H9 (cell line): Measurements from ENCODE around the gene PAGR1. TPM values are rescaled to one million over a fixed set of nuclear protein-coding genes. Genes with fewer than 3 reads are reported as not detected.
A peak's percentile ranks its signal among the peaks of the same experiment; 100 is the strongest.

Experiments
- DNase-seq: peaks from one replicate; pipeline ENCODE4 v3.0.0-alpha.2; 2017
- H2AFZ ChIP-seq: one replicate; pipeline ENCODE4 v1.6.1; 2013; ENCODE audit warnings: mild to moderate bottlenecking, low read length, control low read depth, moderate library complexity
- H2AK5ac ChIP-seq: 2 replicates; pipeline ENCODE4 v1.6.1; 2013; ENCODE audit warnings: low read length, control low read depth, mixed read lengths; ENCODE audit not compliant: insufficient read length
- H2BK120ac ChIP-seq: one replicate; pipeline ENCODE4 v1.6.1; 2013; ENCODE audit warnings: low read depth, mild to moderate bottlenecking, low read length, control low read depth, inconsistent platforms; ENCODE audit not compliant: poor library complexity, severe bottlenecking
- H2BK12ac ChIP-seq: 2 replicates; pipeline ENCODE4 v1.6.1; 2013; ENCODE audit warnings: low read length, control low read depth, mixed read lengths, low read depth; ENCODE audit not compliant: insufficient read length
- H2BK15ac ChIP-seq: 2 replicates; pipeline ENCODE4 v1.6.1; 2013; ENCODE audit warnings: low read depth, low read length, control low read depth
- H2BK20ac ChIP-seq: one replicate; pipeline ENCODE4 v1.6.1; 2013; ENCODE audit warnings: low read depth, mild to moderate bottlenecking, low read length, control low read depth, inconsistent platforms; ENCODE audit not compliant: poor library complexity, severe bottlenecking
- H2BK5ac ChIP-seq: 2 replicates; pipeline ENCODE4 v1.6.1; 2013; ENCODE audit warnings: low read length, control low read depth, mixed read lengths; ENCODE audit not compliant: insufficient read length
- H3K14ac ChIP-seq: 2 replicates; pipeline ENCODE4 v1.6.1; 2013; ENCODE audit warnings: low read length, control low read depth; ENCODE audit not compliant: insufficient read depth
- H3K18ac ChIP-seq: 2 replicates; pipeline ENCODE4 v1.6.1; 2013; ENCODE audit warnings: low read depth, mild to moderate bottlenecking, mixed read lengths, low read length, control low read depth; ENCODE audit not compliant: insufficient read length
- H3K23ac ChIP-seq: 2 replicates; pipeline ENCODE4 v1.6.1; 2013; ENCODE audit warnings: low read length, control low read depth, mixed read lengths, low read depth; ENCODE audit not compliant: insufficient read length
- H3K23me2 ChIP-seq: 2 replicates; pipeline ENCODE4 v1.6.1; 2013; ENCODE audit warnings: low read depth, mild to moderate bottlenecking, mixed read lengths, low read length, control low read depth; ENCODE audit not compliant: insufficient read length, poor library complexity, severe bottlenecking
- H3K27ac ChIP-seq: 2 replicates; pipeline ENCODE4 v1.5.1; 2013; ENCODE audit warnings: low read length, control low read depth, mixed read lengths, low read depth; ENCODE audit not compliant: insufficient read length
- H3K27me3 ChIP-seq: 2 replicates; pipeline ENCODE4 v1.6.1; 2013; ENCODE audit warnings: low read length, control low read depth, inconsistent platforms; ENCODE audit not compliant: insufficient read depth
- H3K4ac ChIP-seq: 2 replicates; pipeline ENCODE4 v1.6.1; 2013; ENCODE audit warnings: low read depth, mild to moderate bottlenecking, control low read depth, inconsistent platforms, low read length, moderate library complexity
- H3K4me1 ChIP-seq: 2 replicates; pipeline ENCODE4 v1.6.1; 2013; ENCODE audit warnings: low read length, control low read depth, inconsistent platforms; ENCODE audit not compliant: insufficient read depth
- H3K4me2 ChIP-seq: 2 replicates; pipeline ENCODE4 v1.6.1; 2013; ENCODE audit warnings: low read length, control low read depth, mixed read lengths; ENCODE audit not compliant: insufficient read length, insufficient read depth
- H3K56ac ChIP-seq: 2 replicates; pipeline ENCODE4 v1.6.1; 2013; ENCODE audit warnings: low read depth, mild to moderate bottlenecking, mixed read lengths, low read length, control low read depth; ENCODE audit not compliant: insufficient read length
- H3K79me1 ChIP-seq: 2 replicates; pipeline ENCODE4 v1.6.1; 2013; ENCODE audit warnings: low read depth, mild to moderate bottlenecking, moderate library complexity, low read length, control low read depth, inconsistent platforms; ENCODE audit not compliant: insufficient read depth, poor library complexity, severe bottlenecking
- H3K79me2 ChIP-seq: 2 replicates; pipeline ENCODE4 v1.6.1; 2013; ENCODE audit warnings: low read length, control low read depth, inconsistent platforms; ENCODE audit not compliant: insufficient read depth
- H3K9ac ChIP-seq: 2 replicates; pipeline ENCODE4 v1.6.1; 2013; ENCODE audit warnings: low read length, control low read depth, mixed read lengths; ENCODE audit not compliant: insufficient read length; ENCODE audit errors: extremely low read depth
- H3K9me3 ChIP-seq: one replicate; pipeline ENCODE4 v1.6.1; 2013; ENCODE audit warnings: low read depth, low read length, inconsistent platforms; ENCODE audit not compliant: control insufficient read depth
- H3T11ph ChIP-seq: one replicate; pipeline ENCODE4 v1.6.1; 2013; ENCODE audit warnings: mild to moderate bottlenecking, low read length, control low read depth, inconsistent platforms
- H4K20me1 ChIP-seq: one replicate; pipeline ENCODE4 v1.6.1; 2013; ENCODE audit not compliant: control insufficient read depth, insufficient read length, insufficient read depth
- H4K5ac ChIP-seq: 2 replicates; pipeline ENCODE4 v1.6.1; 2013; ENCODE audit warnings: low read depth, mild to moderate bottlenecking, mixed read lengths, low read length, control low read depth; ENCODE audit not compliant: insufficient read length
- H4K8ac ChIP-seq: replicated peaks from 2 replicates; pipeline ENCODE4 v1.6.1; 2013; ENCODE audit warnings: low read length, control low read depth, mixed read lengths, low read depth; ENCODE audit not compliant: insufficient read length
- H4K91ac ChIP-seq: 2 replicates; pipeline ENCODE4 v1.6.1; 2013; ENCODE audit warnings: low read depth, mild to moderate bottlenecking, moderate library complexity, mixed read lengths, low read length, control low read depth; ENCODE audit not compliant: insufficient read length
- H3K27ac Mint-ChIP-seq, 3 experiments: 2 replicates in 2 of 3; 3 replicates in 1 of 3; pipeline ENCODE4 v1.8.0; 2020 to 2021; ENCODE audit warnings: mixed read lengths in 3 of 3, mild to moderate bottlenecking in 1 of 3, moderate library complexity in 1 of 3
- H3K27me3 Mint-ChIP-seq: 2 replicates; pipeline ENCODE4 v1.8.0; 2021; ENCODE audit warnings: low read depth, mild to moderate bottlenecking, moderate library complexity, mixed read lengths
- H3K36me3 Mint-ChIP-seq, 3 experiments: 2 replicates in 2 of 3; 3 replicates in 1 of 3; pipeline ENCODE4 v1.8.0; 2020 to 2021; ENCODE audit warnings: low read depth in 3 of 3, mixed read lengths in 3 of 3; ENCODE audit not compliant: insufficient read depth in 1 of 3
- H3K4me1 Mint-ChIP-seq, 2 experiments: 2 replicates each; pipeline ENCODE4 v1.8.0; 2020; ENCODE audit warnings: mixed read lengths in 2 of 2
- H3K4me3 Mint-ChIP-seq, 2 experiments: 2 replicates in 1 of 2; 3 replicates in 1 of 2; pipeline ENCODE4 v1.8.0; 2020 to 2021; ENCODE audit warnings: mild to moderate bottlenecking in 2 of 2, mixed read lengths in 2 of 2, moderate library complexity in 1 of 2
- H3K9me3 Mint-ChIP-seq, 2 experiments: 2 replicates in 1 of 2; 3 replicates in 1 of 2; pipeline ENCODE4 v1.8.0; 2020; ENCODE audit warnings: mild to moderate bottlenecking in 2 of 2, mixed read lengths in 2 of 2, moderate library complexity in 1 of 2
- WGBS: extraction: QIAGEN DNeasy Blood & Tissue Kit; methylation state at CpG from one replicate; pipeline ENCODE4 v1.1.7; 2013; ENCODE audit warnings: missing lambda C conversion rate, low lambda C conversion rate, mixed read lengths; ENCODE audit not compliant: insufficient read length; ENCODE audit errors: extremely low coverage; 5-methylcytosine and 5-hydroxymethylcytosine counted together
- total RNA-seq: library from RNA; stranded (reverse); gene quantifications from 2 replicates; pipeline ENCODE4 v1.2.1, GENCODE V29; 2021
- TF ChIP-seq, protein P1 (sequence below): fragments of 200-600 bp; sonication (generic); conservative IDR thresholded peaks from 3 replicates; pipeline ENCODE4 v1.8.0; 2021; ENCODE audit warnings: antibody characterized with exemption, mild to moderate bottlenecking

The PAGR1 gene
- total RNA-seq, 1 experiment from 2014 or later, result 65.3 TPM

DNA sequence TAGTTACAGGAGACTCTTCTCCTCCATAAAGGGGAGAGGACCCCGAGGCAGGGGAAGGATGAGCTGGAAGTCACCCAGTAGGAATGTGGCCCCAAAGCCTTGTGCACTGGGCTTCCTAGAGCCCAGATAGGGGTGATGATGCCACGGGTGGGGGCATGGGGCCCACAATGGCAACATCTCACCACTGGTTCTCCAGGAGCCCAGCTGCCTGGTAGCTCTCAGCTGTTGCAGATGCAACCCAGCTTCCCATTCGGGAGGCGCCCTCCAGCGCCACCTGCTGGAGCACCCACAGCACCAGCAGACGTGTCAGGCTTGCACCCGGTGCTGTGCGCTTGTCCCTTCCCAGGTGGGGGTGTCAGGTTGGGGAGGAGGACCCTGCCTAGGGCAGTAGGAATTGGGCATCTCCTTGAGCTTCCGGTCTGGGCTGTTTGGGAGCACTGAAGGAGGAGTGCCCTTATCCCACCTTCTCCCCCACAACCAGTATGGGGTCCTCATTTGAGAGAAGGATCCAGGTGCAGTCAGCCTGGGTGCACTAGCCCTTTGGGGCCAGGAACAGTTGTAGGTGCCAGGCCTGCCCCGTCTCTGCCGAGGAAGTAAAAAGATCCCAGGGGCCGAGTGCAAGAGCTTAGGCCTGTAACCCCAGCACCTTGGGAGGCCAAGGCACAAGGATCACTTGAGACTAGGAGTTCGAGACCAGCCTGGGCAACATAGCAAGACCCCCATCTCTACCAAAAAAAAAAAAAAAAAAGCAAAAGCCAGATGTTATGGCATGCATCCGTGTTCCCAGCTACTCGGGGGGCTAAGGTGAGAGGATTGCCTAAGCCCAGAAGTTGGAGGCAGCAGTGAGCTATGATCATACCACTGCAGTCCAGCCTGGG lies 32.7 kb downstream of the PAGR1 start:
- Histone ChIP-seq H3T11ph (no peak overlapping the region), H3K9ac (no peak overlapping the region), H2AFZ (no peak overlapping the region), H2BK120ac (no peak overlapping the region), H4K8ac (no peak overlapping the region), H2BK5ac (no peak overlapping the region), H3K23me2 (no peaks in the 10 kb centered on the region), H3K27me3 (no peaks in the 10 kb centered on the region), H4K20me1 (no peaks in the 10 kb centered on the region), H2AK5ac (no peak overlapping the region), H2BK12ac (no peak overlapping the region), H2BK15ac (no peak overlapping the region), H3K27ac (no peak overlapping the region), H3K14ac (no peak overlapping the region), H2BK20ac (no peak overlapping the region), H3K18ac (no peak overlapping the region), H4K91ac (no peak overlapping the region), H3K56ac (no peak overlapping the region), H3K79me1 (no peaks in the 10 kb centered on the region), H3K9me3 (no peaks in the 10 kb centered on the region), H4K5ac (no peak overlapping the region), H3K4ac (no peak overlapping the region), H3K79me2 (no peaks in the 10 kb centered on the region), H3K23ac (no peak overlapping the region), H3K4me2 (no peak overlapping the region), H3K4me1 (no peaks in the 10 kb centered on the region)
- Mint-ChIP-seq H3K36me3 (peaks cover 0 to 5% (median 0%) of the 10 kb centered on the region in 3 experiments; a peak in 2 of 7 replicates), H3K4me1 (peaks cover 7 to 10% of the 10 kb centered on the region in 2 experiments), H3K9me3 (no peaks in the 10 kb centered on the region), H3K27ac (no peak overlapping the region), H3K4me3 (no peak overlapping the region; a peak in 1 of 5 replicates), H3K27me3 (no peaks in the 10 kb centered on the region)
- peak; percentile 84 for DNase-seq
- no CpG with 5 or more reads among the region's 15 CpGs for WGBS
- TF ChIP-seq, protein P1, sequence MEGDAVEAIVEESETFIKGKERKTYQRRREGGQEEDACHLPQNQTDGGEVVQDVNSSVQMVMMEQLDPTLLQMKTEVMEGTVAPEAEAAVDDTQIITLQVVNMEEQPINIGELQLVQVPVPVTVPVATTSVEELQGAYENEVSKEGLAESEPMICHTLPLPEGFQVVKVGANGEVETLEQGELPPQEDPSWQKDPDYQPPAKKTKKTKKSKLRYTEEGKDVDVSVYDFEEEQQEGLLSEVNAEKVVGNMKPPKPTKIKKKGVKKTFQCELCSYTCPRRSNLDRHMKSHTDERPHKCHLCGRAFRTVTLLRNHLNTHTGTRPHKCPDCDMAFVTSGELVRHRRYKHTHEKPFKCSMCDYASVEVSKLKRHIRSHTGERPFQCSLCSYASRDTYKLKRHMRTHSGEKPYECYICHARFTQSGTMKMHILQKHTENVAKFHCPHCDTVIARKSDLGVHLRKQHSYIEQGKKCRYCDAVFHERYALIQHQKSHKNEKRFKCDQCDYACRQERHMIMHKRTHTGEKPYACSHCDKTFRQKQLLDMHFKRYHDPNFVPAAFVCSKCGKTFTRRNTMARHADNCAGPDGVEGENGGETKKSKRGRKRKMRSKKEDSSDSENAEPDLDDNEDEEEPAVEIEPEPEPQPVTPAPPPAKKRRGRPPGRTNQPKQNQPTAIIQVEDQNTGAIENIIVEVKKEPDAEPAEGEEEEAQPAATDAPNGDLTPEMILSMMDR, result peak; percentile 98
